ENCODE results near the gene PTPRU.

- no peak for TF ChIP-seq CTCF (IDR thresholded peaks at IDR 0.05)
- TF ChIP-seq POLR2A (IDR thresholded peaks at IDR 0.05), result no peak
These were observed 87.9 kb downstream of the PTPRU start for GRCh38 chr1:29324202-29324601.
